Activated CD8-positive, alpha-beta memory T cell treated with anti-CD3 and anti-CD28 coated beads, Interleukin-2, amount 10 ng/mL, durations not matched to agents 7 days and 5 days (primary cell): ENCODE measurements around the gene ADARB1. TPM values are rescaled to one million over a fixed set of nuclear protein-coding genes. Genes with fewer than 3 reads are reported as not detected.

Source experiments
- ATAC-seq: fragments of 150-1000 bp; cut with Tn5 transposase; one replicate; pipeline ENCODE4 v1.10.0; 2021; ENCODE audit warnings: moderate library complexity
- CTCF ChIA-PET: fragments of 350-600 bp; sonication (Branson Sonifier 250); formaldehyde crosslinking; loops from one replicate; lab custom pipeline; 2021; ENCODE audit warnings: antibody characterized with exemption; lab: Charles Lee
- DNase-seq: peaks from one replicate; pipeline ENCODE4 v3.0.0-alpha.2; 2020
- H3K27ac Mint-ChIP-seq: one replicate; pipeline ENCODE4 v1.8.0; 2021; ENCODE audit warnings: mild to moderate bottlenecking, mixed read lengths
- H3K27me3 Mint-ChIP-seq: one replicate; pipeline ENCODE4 v1.8.0; 2021; ENCODE audit warnings: mixed read lengths
- H3K36me3 Mint-ChIP-seq: one replicate; pipeline ENCODE4 v1.8.0; 2021; ENCODE audit warnings: mild to moderate bottlenecking, mixed read lengths
- H3K4me1 Mint-ChIP-seq: one replicate; pipeline ENCODE4 v1.8.0; 2021; ENCODE audit warnings: mixed read lengths
- H3K4me3 Mint-ChIP-seq: one replicate; pipeline ENCODE4 v1.8.0; 2021; ENCODE audit warnings: mild to moderate bottlenecking, moderate library complexity, mixed read lengths
- H3K9me3 Mint-ChIP-seq: one replicate; pipeline ENCODE4 v1.8.0; 2022; ENCODE audit warnings: low read depth, mixed read lengths
- total RNA-seq, 2 experiments: library from RNA; stranded (reverse); gene quantifications; one replicate each; pipeline ENCODE4 v1.2.3, GENCODE V29; 2021

The ADARB1 gene
- total RNA-seq, 2 experiments from 2014 or later, result 29.4 to 38.3 TPM

DNA sequence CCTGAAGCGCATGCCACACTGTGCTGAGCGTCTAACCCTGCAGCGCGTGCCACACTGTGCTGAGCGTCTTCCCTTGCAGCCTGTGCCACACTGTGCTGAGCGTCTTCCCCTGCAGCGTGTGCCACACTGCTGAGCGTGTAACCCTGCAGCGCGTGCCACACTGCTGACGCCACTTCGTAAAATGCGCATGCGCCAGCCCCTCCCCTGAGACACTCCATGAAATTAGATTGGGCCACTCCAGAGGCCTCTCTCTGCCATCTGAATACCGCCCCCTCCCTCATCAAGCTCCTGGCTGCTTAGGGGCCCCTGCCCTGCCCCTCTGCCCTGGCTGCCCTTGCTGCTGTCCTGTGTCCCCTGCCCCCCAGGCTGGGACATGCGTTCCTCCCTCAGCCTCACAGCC is 128.5 kb downstream of the ADARB1 start:
- Mint-ChIP-seq H3K27ac (no peak overlapping the region), H3K4me3 (no peak overlapping the region), H3K27me3 (no peaks in the 10 kb centered on the region), H3K4me1 (peaks cover 19% of the 10 kb centered on the region), H3K36me3 (peaks cover 14% of the 10 kb centered on the region), H3K9me3 (no peaks in the 10 kb centered on the region)
- CTCF ChIA-PET, result interaction anchor here (1.8 kb wide), 1 partner anchor 50 kb away, joined by 5 read pairs; no protein-coding TSS in a partner anchor
- ATAC-seq (no peak), DNase-seq (peak; percentile 28)

DNA sequence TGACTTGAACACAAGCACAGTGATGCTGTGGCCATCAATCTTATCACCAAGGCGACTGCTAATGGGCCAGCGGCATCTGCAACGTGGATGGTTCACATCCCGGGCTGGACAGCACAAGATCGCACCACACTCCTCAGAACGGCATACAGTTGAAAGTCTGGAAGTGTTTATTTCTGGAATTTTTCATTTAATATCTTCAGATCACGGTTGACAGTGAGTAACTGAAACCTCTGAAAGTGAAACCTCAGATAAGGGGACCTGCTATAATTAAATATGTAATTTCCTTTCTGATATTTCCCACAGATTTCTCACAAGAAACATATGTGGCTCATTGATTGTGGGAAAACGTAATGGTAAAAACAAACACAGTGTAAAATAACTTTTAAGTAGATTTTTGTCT is 129.6 kb downstream of the ADARB1 start:
- DNase-seq (no peak), ATAC-seq (no peak)
- Mint-ChIP-seq H3K4me3 (no peak overlapping the region), H3K27me3 (no peaks in the 10 kb centered on the region), H3K4me1 (peaks cover 30% of the 10 kb centered on the region), H3K27ac (no peak overlapping the region), H3K36me3 (peaks cover 17% of the 10 kb centered on the region), H3K9me3 (no peaks in the 10 kb centered on the region)
- CTCF ChIA-PET, result interaction anchor here (1.8 kb wide), 1 partner anchor 52 kb away, joined by 5 read pairs; no protein-coding TSS in a partner anchor

DNA sequence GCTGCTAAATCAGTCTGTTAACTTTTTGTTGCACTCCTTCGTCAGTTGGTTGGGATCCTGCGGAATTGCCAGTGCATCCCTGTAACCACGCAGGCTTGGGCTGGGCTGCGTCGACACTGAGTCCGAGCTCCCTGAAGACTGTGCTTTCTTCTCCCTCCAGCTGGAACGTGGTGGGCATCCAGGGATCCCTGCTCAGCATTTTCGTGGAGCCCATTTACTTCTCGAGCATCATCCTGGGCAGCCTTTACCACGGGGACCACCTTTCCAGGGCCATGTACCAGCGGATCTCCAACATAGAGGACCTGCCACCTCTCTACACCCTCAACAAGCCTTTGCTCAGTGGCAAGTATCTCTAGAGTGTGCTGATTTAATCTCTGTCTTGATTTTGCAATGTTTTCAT is 130.0 kb downstream of the ADARB1 start:
- Mint-ChIP-seq H3K36me3 (peaks cover 19% of the 10 kb centered on the region), H3K27me3 (no peaks in the 10 kb centered on the region), H3K27ac (no peak overlapping the region), H3K9me3 (no peaks in the 10 kb centered on the region), H3K4me1 (peaks cover 34% of the 10 kb centered on the region), H3K4me3 (no peak overlapping the region)
- CTCF ChIA-PET, result interaction anchor here (1.8 kb wide), 1 partner anchor 52 kb away, joined by 5 read pairs; no protein-coding TSS in a partner anchor
- no peak for ATAC-seq
- no peak for DNase-seq

DNA sequence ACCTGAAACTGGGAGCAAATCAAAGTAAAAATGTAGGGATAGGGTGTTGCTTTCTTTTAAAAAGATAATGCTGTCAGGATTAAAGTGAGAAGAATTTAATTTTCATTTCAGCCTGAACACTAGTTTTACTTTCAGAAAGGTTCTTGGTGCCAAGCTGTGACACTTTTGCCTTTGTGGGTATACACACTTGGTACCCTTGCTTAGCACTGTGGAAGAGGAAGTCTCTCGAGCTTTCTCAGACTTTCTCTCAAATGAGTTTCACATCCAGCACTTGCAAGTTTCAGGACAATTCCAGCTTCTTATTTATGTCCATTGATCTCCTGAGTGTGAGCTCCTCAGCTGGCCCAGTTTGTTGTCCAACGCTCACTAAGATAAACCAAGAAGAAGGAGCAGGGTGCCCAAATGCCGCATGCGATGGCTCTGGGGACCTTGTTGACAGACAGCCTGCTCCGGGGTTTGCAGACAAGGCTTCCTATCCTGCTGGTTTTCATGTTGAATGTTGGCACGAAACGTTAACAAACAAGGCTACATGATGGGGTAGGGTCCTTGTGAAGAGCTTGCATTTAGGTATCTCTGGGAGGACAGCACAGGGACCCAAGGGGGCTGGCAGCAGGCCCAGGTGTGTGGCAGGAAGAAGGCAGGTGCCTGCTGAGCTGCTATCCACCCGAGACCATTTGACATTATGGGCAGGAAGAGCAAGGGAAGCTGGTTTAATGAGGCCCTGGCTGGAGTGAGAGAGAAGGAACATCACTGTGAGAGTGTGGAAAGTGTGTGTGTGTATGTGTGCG is 133.7 kb downstream of the ADARB1 start:
- Mint-ChIP-seq H3K36me3 (peaks cover 24% of the 10 kb centered on the region), H3K4me1 (peaks cover 27% of the 10 kb centered on the region), H3K27ac (no peak overlapping the region), H3K27me3 (no peaks in the 10 kb centered on the region), H3K4me3 (no peak overlapping the region), H3K9me3 (no peaks in the 10 kb centered on the region)
- no peak for ATAC-seq
- CTCF ChIA-PET, result interaction anchor here (0.9 to 1.4 kb wide), 7 partner anchors 14 to 232 kb away, joined by 3 to 4 read pairs (median 3); no protein-coding TSS in a partner anchor
- DNase-seq, result no peak

DNA sequence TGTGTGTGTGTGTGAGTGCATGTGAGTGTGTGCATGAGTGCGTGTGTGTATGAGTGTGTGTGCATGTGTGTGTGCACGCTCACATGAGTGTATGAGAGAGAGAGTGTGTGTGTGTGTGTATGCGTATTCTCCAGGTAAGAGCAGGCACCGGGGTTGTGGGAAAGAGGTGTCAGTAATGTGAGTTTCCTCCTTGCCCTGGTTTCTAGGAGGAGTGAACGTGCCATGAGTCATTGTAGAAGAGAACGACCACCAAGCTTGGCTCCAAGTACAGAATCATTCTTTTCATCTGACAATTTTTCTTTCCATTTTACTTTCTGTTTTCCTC is 134.2 kb downstream of the ADARB1 start:
- peak; percentile 66 for ATAC-seq
- Mint-ChIP-seq H3K4me1 (peaks cover 27% of the 10 kb centered on the region), H3K36me3 (peaks cover 24% of the 10 kb centered on the region), H3K4me3 (no peak overlapping the region), H3K27me3 (no peaks in the 10 kb centered on the region), H3K27ac (no peak overlapping the region), H3K9me3 (no peaks in the 10 kb centered on the region)
- peak; percentile 45 for DNase-seq
- CTCF ChIA-PET, result interaction anchor here (0.9 to 1.4 kb wide), 4 partner anchors 16 to 231 kb away, joined by 3 to 4 read pairs (median 3); no protein-coding TSS in a partner anchor

DNA sequence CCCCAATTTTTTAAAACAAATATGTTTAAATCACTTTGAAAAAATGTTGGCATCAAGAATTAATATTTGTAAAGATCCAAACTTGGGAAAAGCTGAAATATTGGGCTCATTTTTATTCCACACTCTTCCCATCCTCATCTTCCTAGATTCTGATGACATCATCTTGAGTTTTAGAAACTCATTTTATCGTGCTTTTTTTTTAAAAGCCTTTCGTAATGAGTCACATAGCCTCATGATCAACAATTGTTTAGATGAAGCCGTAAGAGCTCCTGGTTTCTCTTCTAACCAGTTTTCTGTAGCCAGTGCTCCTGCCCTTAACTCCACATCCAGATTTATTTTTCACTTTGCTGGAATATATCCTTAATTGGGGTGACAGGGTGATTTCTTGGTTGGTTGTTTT is 134.7 kb downstream of the ADARB1 start:
- ATAC-seq, result peak; percentile 52
- Mint-ChIP-seq H3K36me3 (peaks cover 26% of the 10 kb centered on the region), H3K9me3 (no peaks in the 10 kb centered on the region), H3K27ac (no peak overlapping the region), H3K4me3 (no peak overlapping the region), H3K4me1 (peaks cover 27% of the 10 kb centered on the region), H3K27me3 (no peaks in the 10 kb centered on the region)
- CTCF ChIA-PET, result interaction anchor here (1.0 to 1.4 kb wide), 3 partner anchors 16 to 81 kb away, joined by 3 to 4 read pairs (median 3); no protein-coding TSS in a partner anchor
- DNase-seq, result no peak

DNA sequence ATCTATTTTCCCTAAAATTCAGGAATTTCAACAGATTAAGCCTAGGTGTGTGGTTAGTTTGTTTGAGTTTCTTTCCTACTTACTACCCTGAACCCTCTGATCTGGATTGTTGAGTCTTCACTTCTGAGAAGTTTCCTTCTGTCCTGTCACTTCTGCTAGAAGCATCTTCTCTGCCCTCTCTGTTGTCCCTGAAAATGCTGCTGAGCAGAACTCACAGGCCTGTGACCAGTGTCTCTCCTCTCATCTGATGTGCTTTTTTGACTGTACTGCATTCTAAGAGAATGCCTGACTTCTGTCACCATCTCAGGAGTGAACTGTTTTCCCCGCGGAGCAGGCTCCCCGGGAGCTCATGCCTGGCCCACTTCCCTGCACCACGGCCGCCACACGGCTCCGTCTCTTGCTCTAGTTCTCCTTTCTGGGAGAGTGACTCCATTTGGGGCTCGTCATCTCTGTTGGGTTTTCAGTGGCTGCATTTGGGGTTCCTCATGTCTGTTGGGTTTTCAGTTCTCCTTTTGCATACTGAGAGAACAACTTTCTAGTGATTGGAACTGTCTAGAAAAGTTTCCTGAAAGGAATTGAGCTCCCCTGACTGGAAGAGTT is 135.4 kb downstream of the ADARB1 start:
- CTCF ChIA-PET, result interaction anchor here (1.2 to 1.6 kb wide), 3 partner anchors 15 to 81 kb away, joined by 3 to 6 read pairs (median 4); no protein-coding TSS in a partner anchor

DNA sequence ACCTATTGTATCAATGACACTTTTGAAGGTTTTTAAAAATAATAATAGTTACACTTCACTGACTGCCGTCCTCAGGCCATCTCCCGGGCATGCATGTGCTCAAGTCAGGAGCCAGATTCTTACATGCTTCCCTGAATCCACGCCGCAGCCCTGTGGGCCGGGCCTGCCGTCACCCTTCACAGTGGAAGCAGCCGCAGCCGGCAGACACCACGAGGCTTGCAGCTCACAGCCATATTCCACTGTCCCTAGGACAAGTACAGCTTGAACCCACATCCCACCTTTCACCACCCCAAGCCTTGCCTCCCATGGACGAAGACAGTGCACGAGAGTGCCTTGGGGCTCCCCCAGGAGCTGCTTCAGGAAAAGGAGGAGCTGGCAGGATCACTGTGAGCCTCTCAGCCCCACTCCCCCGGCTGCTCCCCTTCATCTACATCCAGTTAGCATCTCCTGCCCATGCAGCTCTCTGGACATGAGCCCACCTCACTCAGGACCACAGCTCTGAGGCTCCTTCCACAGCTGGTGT is 136.1 kb downstream of the ADARB1 start:
- no peak for ATAC-seq
- CTCF ChIA-PET, result interaction anchor here (1.0 to 1.6 kb wide), 3 partner anchors 16 to 73 kb away, joined by 3 to 6 read pairs (median 3); no protein-coding TSS in a partner anchor

More for the DNA sequence above, 135.4 kb downstream of the ADARB1 start:
- H3K27me3 Mint-ChIP-seq, result no peaks in the 10 kb centered on the region
- H3K4me3 Mint-ChIP-seq, result no peak overlapping the region
- no peak overlapping the region for H3K27ac Mint-ChIP-seq
- H3K9me3 Mint-ChIP-seq, result no peaks in the 10 kb centered on the region
- peaks cover 26% of the 10 kb centered on the region for H3K36me3 Mint-ChIP-seq
- ATAC-seq (no peak), DNase-seq (no peak)
- peaks cover 27% of the 10 kb centered on the region for H3K4me1 Mint-ChIP-seq

DNA sequence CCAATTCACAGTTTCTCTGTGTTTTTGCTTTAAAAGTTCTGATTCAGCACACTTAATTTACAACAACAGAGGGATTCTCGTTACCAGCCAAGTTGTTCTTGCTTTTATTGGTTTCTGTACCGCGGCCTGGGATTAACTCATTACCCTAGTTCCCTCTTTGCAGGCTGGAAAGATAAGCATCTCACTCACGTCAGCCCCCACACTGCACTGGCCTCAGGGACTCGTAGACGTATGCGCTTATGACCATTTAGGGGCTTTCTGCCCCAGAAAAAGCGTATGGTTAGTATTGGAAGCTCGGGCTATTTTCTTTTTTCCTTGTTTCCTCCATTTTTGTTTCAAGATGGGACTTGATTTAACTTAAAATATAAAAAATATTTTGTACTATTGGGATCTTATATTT is 137.3 kb downstream of the ADARB1 start:
- no peak for ATAC-seq
- Mint-ChIP-seq H3K36me3 (peaks cover 30% of the 10 kb centered on the region), H3K27ac (no peak overlapping the region), H3K9me3 (peaks cover 2% of the 10 kb centered on the region), H3K27me3 (no peaks in the 10 kb centered on the region), H3K4me3 (no peak overlapping the region), H3K4me1 (peaks cover 27% of the 10 kb centered on the region)
- CTCF ChIA-PET, result interaction anchor here (1.6 kb wide), 1 partner anchor 74 kb away, joined by 6 read pairs; no protein-coding TSS in a partner anchor
- DNase-seq, result no peak

More for the DNA sequence above, 136.1 kb downstream of the ADARB1 start:
- no peaks in the 10 kb centered on the region for H3K27me3 Mint-ChIP-seq
- peaks cover 23% of the 10 kb centered on the region for H3K36me3 Mint-ChIP-seq
- H3K27ac Mint-ChIP-seq, result no peak overlapping the region
- H3K4me1 Mint-ChIP-seq, result peaks cover 27% of the 10 kb centered on the region
- no peak for DNase-seq
- H3K9me3 Mint-ChIP-seq, result no peaks in the 10 kb centered on the region
- no peak overlapping the region for H3K4me3 Mint-ChIP-seq

DNA sequence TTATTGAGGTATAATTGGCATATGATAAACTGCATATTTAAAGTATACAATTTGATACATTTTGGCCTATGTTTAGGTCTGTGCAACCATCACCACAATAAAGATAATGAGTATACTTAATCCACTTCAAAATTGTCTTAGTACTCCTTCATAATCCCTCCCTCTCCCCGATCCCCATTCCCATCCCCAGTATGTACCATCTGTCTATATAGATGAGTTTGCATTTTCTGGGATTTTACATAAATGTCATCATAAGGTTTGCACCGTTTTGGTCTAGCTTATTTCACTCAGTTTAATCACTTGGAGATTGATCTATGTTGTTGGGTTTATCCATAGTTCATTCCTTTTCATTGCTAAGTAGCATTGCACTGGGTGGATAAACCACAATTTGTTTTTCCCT is 139.0 kb downstream of the ADARB1 start:
- DNase-seq (no peak), ATAC-seq (no peak)
- peaks cover 19% of the 10 kb centered on the region for H3K4me1 Mint-ChIP-seq
- H3K27ac Mint-ChIP-seq, result no peak overlapping the region
- CTCF ChIA-PET, result no interaction called here
- H3K27me3 Mint-ChIP-seq, result no peaks in the 10 kb centered on the region
- H3K36me3 Mint-ChIP-seq, result peaks cover 42% of the 10 kb centered on the region
- peaks cover 16% of the 10 kb centered on the region for H3K9me3 Mint-ChIP-seq
- no peak overlapping the region for H3K4me3 Mint-ChIP-seq

DNA sequence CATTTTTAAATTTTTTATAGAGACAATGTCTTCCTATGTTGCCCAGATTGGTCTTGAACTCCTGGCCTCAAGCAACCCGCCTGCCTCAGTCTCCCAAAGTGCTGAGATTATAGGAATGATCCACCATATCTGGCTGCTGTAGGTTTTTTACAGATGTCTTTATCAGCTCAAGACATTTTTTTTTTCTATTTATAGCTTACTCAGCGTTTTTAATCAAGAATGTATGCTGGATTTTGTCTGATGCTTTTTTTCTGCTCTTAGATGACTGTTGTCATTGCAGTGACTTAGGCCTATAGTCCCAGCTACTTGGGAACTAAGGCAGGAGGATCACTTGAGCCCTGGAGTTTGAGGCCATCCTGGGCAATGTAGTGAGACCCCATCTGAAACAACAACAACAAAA is 140.8 kb downstream of the ADARB1 start:
- Mint-ChIP-seq H3K27ac (no peak overlapping the region), H3K4me1 (peaks cover 5% of the 10 kb centered on the region), H3K9me3 (peaks cover 18% of the 10 kb centered on the region), H3K4me3 (no peak overlapping the region), H3K36me3 (peaks cover 36% of the 10 kb centered on the region), H3K27me3 (no peaks in the 10 kb centered on the region)
- ATAC-seq (no peak), DNase-seq (no peak)
- CTCF ChIA-PET, result no interaction called here

DNA sequence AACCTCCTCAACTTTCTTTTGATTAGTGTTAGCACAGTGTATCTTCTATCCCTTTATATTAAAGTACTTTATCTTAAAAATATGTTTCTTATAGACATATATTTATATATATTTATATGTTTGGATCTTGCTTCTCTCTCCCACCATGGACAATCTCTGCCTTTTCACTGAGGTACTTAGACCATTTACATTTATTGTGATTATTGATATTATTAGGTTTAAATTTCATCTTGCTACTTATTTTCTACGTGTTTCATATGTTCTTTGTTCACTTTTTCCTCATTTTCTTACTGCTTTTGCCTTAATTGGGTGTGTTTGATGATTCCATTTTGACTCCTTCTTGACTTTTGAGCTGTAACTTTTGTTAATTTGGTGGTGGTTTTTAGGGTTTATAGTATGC is 142.6 kb downstream of the ADARB1 start:
- peaks cover 44% of the 10 kb centered on the region for H3K36me3 Mint-ChIP-seq
- no peak for DNase-seq

DNA sequence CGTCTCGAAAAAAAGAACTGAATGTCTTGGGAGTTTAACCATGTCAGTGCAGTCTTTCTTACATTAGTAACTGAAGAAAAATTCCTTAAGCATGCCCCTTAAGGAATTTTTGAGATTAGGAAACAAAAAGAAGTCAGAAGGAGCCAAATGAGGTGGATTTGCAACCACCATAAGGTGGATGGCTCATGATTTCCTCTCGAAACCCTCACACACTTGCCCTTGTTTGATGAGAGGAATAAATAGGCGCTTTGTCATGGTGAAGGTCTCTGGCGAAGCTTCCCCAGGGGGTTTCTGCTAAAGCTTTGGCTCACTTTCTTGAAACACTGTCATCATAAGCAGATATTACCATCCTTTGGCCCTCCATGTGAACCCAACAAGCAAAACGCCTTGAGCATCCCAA is 145.1 kb downstream of the ADARB1 start:
- CTCF ChIA-PET, result no interaction called here
- H3K9me3 Mint-ChIP-seq, result peaks cover 18% of the 10 kb centered on the region
- no peak for ATAC-seq
- peaks cover 39% of the 10 kb centered on the region for H3K36me3 Mint-ChIP-seq
- H3K4me1 Mint-ChIP-seq, result peaks cover 14% of the 10 kb centered on the region
- no peak overlapping the region for H3K27ac Mint-ChIP-seq
- no peak for DNase-seq
- H3K4me3 Mint-ChIP-seq, result no peak overlapping the region
- H3K27me3 Mint-ChIP-seq, result no peaks in the 10 kb centered on the region

More for the DNA sequence above, 142.6 kb downstream of the ADARB1 start:
- H3K27ac Mint-ChIP-seq, result no peak overlapping the region
- CTCF ChIA-PET, result interaction anchor here (0.7 kb wide), 1 partner anchor 27 kb away, joined by 3 read pairs; no protein-coding TSS in a partner anchor
- H3K4me3 Mint-ChIP-seq, result no peak overlapping the region
- ATAC-seq, result no peak
- peaks cover 7% of the 10 kb centered on the region for H3K4me1 Mint-ChIP-seq
- H3K27me3 Mint-ChIP-seq, result no peaks in the 10 kb centered on the region
- H3K9me3 Mint-ChIP-seq, result peaks cover 18% of the 10 kb centered on the region
